OCI-LY3 (cell line): ENCODE results near the gene YARS2.

ENCODE experiments used
- H2AFZ ChIP-seq: fragments of 200-600, 300-600 bp; shearing (Covaris generic); 2 replicates; pipeline ENCODE4 v1.6.0; 2014; ENCODE audit warnings: antibody characterized with exemption, low read depth, low read length
- H3K27ac ChIP-seq: fragments of 200-600, 300-600 bp; sonication (generic); 2 replicates; pipeline ENCODE4 v1.5.1; 2014; ENCODE audit warnings: mild to moderate bottlenecking, low read length, moderate library complexity, mixed read lengths
- H3K27me3 ChIP-seq: fragments of 200-600, 300-600 bp; sonication (generic); 2 replicates; pipeline ENCODE4 v1.6.1; 2014; ENCODE audit warnings: low read depth, low read length, mixed read lengths
- H3K36me3 ChIP-seq: fragments of 200-600, 300-600 bp; sonication (generic); replicated peaks from 2 replicates; pipeline ENCODE3; 2014; ENCODE audit warnings: low read depth, low read length, mixed read lengths
- H3K4me1 ChIP-seq: fragments of 300-600, 200-600 bp; sonication (generic); 2 replicates; pipeline ENCODE4 v1.6.1; 2014; ENCODE audit warnings: low read length, mixed read lengths
- H3K4me2 ChIP-seq: fragments of 200-600, 300-600 bp; sonication (generic); 2 replicates; pipeline ENCODE4 v1.6.1; 2014; ENCODE audit warnings: low read length, mixed read lengths
- H3K4me3 ChIP-seq: fragments of 300-600, 200-600 bp; sonication (generic); 2 replicates; pipeline ENCODE4 v1.5.1; 2014; ENCODE audit warnings: antibody characterized with exemption, mild to moderate bottlenecking, low read length, moderate library complexity
- H3K79me2 ChIP-seq: fragments of 300-600, 200-600 bp; shearing (Covaris generic); 2 replicates; pipeline ENCODE4 v1.6.1; 2014; ENCODE audit warnings: mild to moderate bottlenecking, low read length, mixed read lengths
- H3K9ac ChIP-seq: fragments of 300-600, 200-600 bp; shearing (Covaris generic); 2 replicates; pipeline ENCODE4 v1.6.0; 2014; ENCODE audit warnings: mild to moderate bottlenecking, low read length, moderate library complexity
- H3K9me3 ChIP-seq: fragments of 200-600, 300-600 bp; shearing (Covaris generic); 2 replicates; pipeline ENCODE4 v1.6.1; 2014; ENCODE audit warnings: low read length, mixed read lengths; ENCODE audit not compliant: insufficient read depth
- H4K20me1 ChIP-seq: fragments of 200-600, 300-600 bp; sonication (generic); 2 replicates; pipeline ENCODE4 v1.6.1; 2016; ENCODE audit warnings: low read length, mixed read lengths; ENCODE audit not compliant: insufficient read depth
- CTCF ChIP-seq: fragments of 200-600, 300-600 bp; sonication (generic); IDR thresholded peaks from 2 replicates; pipeline ENCODE4 v1.5.1; 2014; ENCODE audit warnings: antibody characterized with exemption, low read length, low read depth
- EZH2phosphoT487 ChIP-seq: fragments of 200-600 bp; shearing (Covaris generic); IDR thresholded peaks from 2 replicates; pipeline ENCODE4 v1.6.1; 2018; ENCODE audit warnings: antibody characterized with exemption, mixed run types, low read depth

Gene YARS2

GRCh38 chr12:32776258-32776657, 20.6 kb upstream of the YARS2 start:
- H3K4me1 ChIP-seq = peaks cover 5% of the 10 kb centered on the region; the same call in 1 of the 2 replicates
- no peak overlapping the region for H3K4me3 ChIP-seq
- no peaks in the 10 kb centered on the region for H3K36me3 ChIP-seq
- H3K9me3 ChIP-seq = no peaks in the 10 kb centered on the region
- TF ChIP-seq EZH2phosphoT487 (no peak), CTCF (no peak)
- H3K27ac ChIP-seq = no peak overlapping the region
- H3K79me2 ChIP-seq = no peaks in the 10 kb centered on the region
- no peak overlapping the region for H3K9ac ChIP-seq
- H3K27me3 ChIP-seq = peaks cover 41% of the 10 kb centered on the region
- no peak overlapping the region for H2AFZ ChIP-seq
- H3K4me2 ChIP-seq = no peak overlapping the region
- H4K20me1 ChIP-seq = no peaks in the 10 kb centered on the region

DNA sequence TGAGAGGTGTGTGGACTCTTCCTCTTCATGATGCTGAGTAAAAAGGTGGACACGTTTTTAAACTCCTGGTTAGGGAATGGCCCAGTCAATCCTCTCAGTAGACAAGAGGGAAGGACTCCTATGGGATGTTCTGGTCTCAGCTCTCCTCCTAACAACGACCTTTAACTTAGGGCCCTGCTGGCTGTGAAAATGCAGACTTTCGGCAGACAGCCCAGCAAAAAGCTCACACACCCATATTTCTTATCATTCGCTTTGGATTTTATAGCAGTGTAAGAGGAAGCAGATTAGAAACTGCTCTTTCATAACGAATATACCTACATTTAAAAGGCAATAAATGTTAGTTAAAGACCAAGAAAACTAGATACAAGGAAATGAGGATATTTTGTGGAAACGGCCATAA, 18.0 kb upstream of the YARS2 start:
- no peaks in the 10 kb centered on the region for H3K9me3 ChIP-seq
- no peak overlapping the region for H3K4me2 ChIP-seq
- no peaks in the 10 kb centered on the region for H4K20me1 ChIP-seq
- H3K36me3 ChIP-seq = no peaks in the 10 kb centered on the region
- no peak overlapping the region for H3K4me3 ChIP-seq
- H3K79me2 ChIP-seq = no peaks in the 10 kb centered on the region
- H3K9ac ChIP-seq = no peak overlapping the region
- TF ChIP-seq CTCF (no peak), EZH2phosphoT487 (no peak)
- no peak overlapping the region for H2AFZ ChIP-seq
- no peak overlapping the region for H3K27ac ChIP-seq
- peaks cover 5% of the 10 kb centered on the region; the same call in 1 of the 2 replicates for H3K4me1 ChIP-seq
- H3K27me3 ChIP-seq = peaks cover 37% of the 10 kb centered on the region

- no peak overlapping the region for H2AFZ ChIP-seq
- no peak overlapping the region for H3K4me2 ChIP-seq
- H4K20me1 ChIP-seq = no peaks in the 10 kb centered on the region
- no peaks in the 10 kb centered on the region for H3K4me1 ChIP-seq
- H3K9ac ChIP-seq = no peak overlapping the region
- no peak overlapping the region for H3K4me3 ChIP-seq
- H3K36me3 ChIP-seq = no peaks in the 10 kb centered on the region
- peaks cover 32% of the 10 kb centered on the region; the same call in 1 of the 2 replicates for H3K27me3 ChIP-seq
- no peaks in the 10 kb centered on the region for H3K79me2 ChIP-seq
- H3K27ac ChIP-seq = no peak overlapping the region
- no peaks in the 10 kb centered on the region for H3K9me3 ChIP-seq
- TF ChIP-seq CTCF (no peak), EZH2phosphoT487 (no peak)
Measured at GRCh38 chr12:32770141-32770540, 14.4 kb upstream of the YARS2 start.

DNA sequence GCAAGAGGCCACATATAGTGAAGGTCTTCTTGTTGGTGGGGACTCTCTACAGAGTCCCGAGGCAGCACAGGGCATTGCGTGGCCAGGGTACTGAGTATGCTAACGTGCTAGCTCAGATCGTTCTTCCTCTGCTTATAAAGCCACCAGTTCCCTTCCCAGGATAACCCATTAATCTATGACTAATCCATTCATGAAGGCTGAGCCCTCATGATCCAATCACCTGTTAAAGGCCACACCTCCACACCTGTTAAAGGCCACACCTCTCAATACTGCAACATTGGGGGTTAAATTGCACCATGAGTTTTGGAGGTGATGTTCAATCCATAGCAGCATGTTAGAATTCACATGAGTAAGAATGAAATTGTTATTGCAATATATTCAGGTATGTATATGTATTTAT, 12.8 kb upstream of the YARS2 start:
- Histone ChIP-seq H3K4me1 (no peaks in the 10 kb centered on the region), H3K9ac (no peak overlapping the region), H3K79me2 (no peaks in the 10 kb centered on the region), H3K9me3 (no peaks in the 10 kb centered on the region), H4K20me1 (no peaks in the 10 kb centered on the region), H2AFZ (no peak overlapping the region), H3K27ac (no peak overlapping the region), H3K4me2 (no peak overlapping the region), H3K36me3 (no peaks in the 10 kb centered on the region), H3K4me3 (no peak overlapping the region), H3K27me3 (peaks cover 32% of the 10 kb centered on the region; the same call in 1 of the 2 replicates)
- TF ChIP-seq EZH2phosphoT487 (no peak), CTCF (no peak)
